NCI-H510A (cell line): Measurements from ENCODE around the gene LRRN2.
A peak's percentile ranks its signal among the peaks of the same experiment; 100 is the strongest.

ENCODE experiments used
- DNase-seq: peaks from one replicate; lab custom pipeline; 2025; lab: John Stamatoyannopoulos, UW

Gene LRRN2

DNA sequence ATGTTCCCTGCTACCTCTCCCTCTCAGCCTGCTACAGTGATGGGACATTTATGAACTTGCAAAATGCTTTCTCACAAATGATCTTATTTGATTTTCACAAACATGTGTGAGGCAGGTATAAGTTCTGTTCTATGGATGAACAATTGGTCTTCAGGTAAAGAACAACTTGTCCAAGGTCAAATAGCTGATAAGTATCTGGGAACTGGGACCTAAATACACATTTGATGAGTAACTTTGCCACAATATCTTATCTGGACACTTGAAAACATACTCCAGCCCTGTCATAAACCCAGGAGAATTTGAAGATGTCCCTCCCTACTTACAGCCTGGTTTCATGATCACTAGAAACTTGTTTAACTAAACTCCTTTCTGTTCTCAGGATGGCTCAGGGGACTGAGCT lies 23.0 kb downstream of the LRRN2 start:
- no peak for DNase-seq

- DNase-seq = no peak
Observed at GRCh38 chr1:204660509-204660908, 25.0 kb downstream of the LRRN2 start.

DNA sequence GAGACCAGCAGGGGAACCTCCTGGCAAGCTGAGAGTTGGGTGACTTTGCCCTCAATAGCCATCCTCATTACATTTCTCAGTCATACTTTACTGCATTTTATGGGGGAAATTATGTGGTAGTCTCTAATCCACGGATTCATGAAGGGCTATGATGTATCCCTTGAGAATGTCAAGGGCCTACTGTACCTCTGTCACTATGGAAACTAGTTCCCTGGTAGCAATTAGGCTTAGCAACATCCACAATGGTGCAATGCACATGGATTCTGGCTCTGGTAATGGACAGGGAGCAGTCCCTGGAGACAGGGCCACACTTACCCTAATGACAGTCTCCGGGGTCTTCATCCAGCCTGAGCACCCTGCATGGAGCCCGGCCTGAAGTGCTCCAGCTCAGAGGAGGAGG lies 26.5 kb downstream of the LRRN2 start:
- DNase-seq = no peak

- DNase-seq = no peak
Observed at GRCh38 chr1:204658295-204658694, 27.2 kb downstream of the LRRN2 start.

DNA sequence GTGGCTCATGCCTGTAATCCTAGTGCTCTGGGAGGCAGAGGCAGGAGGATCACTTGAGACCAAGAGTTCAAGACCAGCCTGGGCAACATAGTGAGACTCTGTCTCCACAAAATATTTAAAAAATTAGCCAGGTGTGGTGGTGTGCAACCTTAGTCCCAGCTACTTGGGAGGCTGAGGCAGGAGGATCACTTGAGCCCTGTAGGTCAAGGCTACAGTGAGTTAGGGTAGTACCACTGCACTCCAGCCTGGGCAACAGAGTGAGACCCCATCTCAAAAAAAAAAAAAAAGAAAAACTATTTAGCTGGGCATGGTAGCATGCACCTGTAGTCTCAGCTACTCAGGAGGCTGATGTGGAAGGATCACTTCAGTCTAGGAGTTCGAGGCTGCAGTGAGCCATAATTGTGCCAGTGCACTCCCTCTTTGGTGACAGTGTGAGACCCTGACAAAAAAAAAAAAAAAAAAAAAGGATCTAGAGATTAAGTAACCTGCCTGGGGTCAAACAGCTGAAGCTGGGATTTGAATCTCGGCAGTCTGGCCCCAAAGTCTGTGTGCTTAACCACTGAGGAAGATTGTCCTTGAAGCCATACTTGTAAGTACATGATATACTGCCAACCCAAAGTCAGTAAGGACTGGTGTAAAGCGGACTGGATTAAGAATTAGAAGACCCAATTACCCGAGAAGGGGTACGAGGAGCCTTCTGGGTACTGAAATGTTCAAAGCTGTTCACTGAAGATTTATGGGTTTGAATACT lies 31.8 kb downstream of the LRRN2 start:
- no peak for DNase-seq

DNA sequence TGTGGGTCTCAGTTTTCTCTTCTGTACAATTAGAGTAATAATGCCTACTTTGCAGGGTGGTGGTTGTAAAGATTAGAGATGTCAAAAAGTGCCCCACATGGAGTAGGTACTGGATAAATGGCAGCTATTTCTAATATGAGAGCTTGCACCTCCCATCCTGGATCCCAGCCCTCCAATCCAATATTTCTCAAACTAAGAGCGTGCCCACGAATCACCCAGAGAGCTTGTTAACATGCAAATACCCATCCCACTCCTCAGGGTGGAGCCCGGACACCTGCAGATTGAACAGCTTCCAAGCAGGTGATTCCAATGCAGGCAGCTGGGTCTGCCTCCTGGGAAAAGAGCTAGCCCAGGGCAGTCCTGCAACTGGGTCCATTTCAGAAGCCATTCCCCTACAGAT lies 33.0 kb downstream of the LRRN2 start:
- no peak for DNase-seq

DNA sequence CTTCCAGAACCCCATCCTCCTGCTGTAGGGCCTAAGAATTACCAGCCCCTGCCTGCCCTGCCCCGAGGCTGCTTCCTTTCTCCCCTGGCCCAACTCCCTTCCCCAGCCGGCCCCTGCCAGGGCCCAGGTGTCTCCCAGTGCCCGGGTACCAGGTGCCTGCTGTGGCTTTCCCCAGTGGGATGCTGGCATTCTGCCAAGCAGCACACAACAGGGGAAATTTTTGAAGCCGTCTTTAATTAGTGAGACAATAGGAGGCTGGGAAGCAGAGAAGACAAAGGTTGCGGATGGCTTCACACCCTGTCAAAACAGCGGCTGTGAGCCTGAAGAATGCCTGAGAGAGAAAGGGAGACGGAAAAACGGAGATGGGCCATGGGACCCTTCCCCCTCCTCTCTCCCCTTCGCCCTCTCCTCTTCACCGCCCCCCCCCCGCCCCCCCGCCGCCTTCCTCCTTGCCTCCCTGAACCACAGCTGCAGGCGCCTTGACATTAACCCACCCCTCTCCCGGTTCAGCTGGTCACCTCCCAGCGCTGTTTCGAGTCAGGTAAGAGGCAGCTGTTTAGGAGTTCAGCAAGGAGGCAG lies 33.6 kb downstream of the LRRN2 start:
- peak; percentile 70 for DNase-seq

GRCh38 chr1:204650911-204651570 lies 34.5 kb downstream of the LRRN2 start:
- DNase-seq = no peak

GRCh38 chr1:204649721-204650521 lies 35.6 kb downstream of the LRRN2 start:
- DNase-seq = peak; percentile 47

DNA sequence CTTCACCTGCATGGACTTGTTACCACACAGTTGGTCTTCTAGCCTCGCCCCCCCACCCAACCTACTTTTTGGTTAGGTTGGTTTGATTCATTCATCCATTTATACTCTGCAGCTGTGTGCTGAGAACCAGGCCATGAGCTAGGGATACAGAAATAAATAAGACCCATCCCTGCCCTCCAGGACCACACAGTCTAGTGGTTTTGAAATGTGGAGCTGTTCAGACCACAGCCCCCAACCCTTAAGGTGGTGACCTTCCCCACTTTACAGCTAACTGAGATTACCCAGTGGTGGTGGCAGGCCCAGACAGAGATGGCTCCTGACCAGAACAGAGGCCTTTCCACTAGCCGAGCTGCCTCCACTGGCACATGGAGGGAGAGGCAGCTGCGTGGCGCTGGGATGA lies 37.0 kb downstream of the LRRN2 start:
- DNase-seq = no peak

DNA sequence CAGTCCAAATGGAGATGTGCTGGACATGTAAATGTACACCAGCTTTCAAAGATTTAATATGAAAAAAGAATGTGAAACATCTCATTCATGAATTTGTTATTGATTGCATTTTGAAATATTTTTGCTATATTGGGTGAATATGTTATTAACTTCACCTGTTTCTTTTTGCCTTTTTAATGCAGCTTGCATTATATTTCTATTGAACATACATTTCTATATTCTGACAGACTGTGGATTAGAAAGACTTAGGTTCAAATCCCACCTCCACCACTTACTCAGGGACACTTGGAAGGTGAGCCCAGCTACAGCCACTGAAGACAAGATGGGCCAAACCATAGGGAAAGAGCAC lies 37.8 kb downstream of the LRRN2 start:
- DNase-seq = no peak

DNA sequence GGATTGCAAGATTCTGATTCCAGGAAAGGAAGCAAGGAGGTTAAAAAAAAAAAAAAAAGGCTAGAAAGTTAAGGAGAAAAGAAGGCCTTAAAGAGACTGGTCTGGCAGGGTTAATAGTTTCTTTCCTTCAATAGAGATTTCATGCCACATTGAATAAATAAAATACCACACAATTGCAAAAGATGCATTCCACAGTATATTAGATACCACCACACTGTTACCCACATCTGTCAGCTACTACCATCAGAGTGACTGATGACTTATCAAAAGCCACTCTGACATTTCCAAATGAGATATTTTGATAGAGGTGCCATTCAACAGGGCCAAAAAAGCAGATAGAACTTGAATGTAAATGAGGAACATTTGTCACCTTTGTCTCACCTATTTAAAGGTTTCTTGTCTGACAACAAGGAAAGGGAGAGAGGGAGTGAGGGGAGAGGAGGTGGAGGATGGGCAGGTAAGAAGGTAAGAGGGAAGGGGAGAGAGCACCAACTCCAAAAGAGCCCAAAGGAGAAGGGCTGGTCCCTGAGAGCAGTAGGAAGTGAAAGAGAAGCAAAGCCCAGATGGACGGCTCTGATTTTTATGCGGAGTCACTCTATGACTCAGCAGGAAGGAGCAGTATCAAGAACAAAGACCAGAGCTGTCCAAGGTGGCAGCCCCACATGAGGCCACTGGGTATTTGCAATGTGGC lies 38.3 kb downstream of the LRRN2 start:
- DNase-seq = peak; percentile 25

DNA sequence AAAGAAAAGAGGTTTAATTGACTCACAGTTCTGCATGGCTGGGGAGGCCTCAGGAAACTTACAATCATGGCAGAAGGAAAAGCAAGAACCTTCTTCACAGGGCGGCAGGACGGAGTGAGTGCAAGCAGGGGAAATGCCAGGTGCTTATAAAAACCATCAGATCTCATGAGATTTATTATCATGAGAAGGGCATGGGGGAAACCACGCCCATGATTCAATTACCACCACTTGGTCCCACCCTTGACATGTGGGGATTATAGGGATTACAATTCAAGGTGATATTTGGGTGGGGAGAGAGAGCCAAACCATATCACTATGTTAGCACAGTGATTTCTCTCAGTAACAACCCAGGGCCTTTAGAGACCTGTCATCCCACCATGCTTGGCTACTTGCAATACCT lies 39.9 kb downstream of the LRRN2 start:
- DNase-seq = no peak

DNA sequence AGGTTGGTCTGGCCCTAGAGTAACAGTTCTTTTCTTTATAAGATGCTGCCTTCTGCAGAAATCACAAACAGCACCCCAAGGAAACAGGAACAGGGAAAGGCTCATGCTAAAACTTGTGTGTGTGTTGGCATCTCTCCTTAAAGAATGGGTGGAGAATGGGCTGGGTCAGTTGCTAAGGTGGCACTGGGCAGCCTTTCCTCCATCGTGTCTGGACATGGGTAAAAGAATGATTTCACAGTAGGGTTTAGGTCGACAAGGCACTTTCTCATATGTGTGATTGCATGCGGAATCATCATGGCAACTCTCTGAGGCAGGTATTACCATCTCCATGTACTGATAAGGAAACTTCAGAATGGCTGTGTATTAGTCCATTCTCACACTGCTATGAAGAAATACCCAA lies 40.3 kb downstream of the LRRN2 start:
- DNase-seq = no peak

GRCh38 chr1:204643503-204643902 lies 42.0 kb downstream of the LRRN2 start:
- no peak for DNase-seq

DNA sequence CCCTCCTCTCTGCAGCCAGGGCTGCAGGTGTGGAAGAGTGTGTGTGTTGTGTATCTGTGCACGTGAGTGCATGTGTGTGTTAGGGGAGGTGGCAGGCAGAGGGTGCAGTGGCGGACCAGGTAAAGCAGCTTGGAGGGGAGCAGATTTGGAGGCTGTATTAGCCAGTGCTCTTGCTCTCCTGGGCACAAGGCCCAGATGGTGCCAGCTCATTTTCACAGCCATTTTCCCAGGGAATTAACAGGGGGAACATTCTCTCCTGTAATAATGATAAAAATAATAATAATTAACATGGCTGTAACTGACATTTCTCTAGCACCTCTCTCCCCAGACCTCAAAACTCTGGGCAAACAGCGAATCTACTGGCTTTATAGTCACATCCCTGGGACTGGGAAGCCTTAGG lies 43.6 kb downstream of the LRRN2 start:
- DNase-seq = no peak

DNA sequence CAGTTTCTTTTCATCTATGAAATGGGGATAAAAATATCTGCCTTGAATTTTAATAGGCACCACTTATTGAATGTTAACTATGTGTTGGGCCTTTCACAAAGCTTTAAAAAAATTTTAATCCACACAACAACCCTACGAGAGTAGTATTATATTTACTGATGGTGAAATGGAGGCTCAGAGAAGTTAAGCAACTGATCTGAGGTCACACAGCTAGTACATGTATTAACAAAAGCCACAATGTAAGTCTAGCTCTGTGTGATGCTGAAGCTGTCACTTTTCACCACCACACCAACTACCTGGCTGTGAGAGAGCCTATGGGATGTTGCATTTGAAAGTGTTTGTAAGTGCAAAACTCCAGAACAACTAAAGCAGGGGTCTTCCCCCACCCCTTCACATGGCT lies 44.1 kb downstream of the LRRN2 start:
- DNase-seq = no peak

DNA sequence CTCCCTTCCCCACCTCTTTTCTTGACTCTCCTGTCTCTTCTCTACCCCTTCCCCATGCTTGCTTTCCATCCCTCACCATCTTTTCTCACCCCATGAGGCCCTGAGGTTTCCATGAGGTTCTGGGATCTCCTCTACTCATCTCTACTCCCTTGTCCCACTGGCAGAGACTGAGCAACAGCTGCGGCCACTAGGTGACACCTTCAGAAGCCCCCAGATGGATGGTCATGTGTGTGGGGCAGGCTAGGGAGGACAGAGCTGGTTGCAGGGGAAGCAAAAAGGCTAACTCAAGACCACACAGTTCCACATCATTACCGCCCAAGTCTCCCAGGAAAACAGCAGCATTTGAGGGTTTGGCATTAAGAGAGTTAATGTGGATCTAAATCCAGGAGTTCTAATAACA lies 45.0 kb downstream of the LRRN2 start:
- no peak for DNase-seq

GRCh38 chr1:204634260-204634910 lies 51.2 kb downstream of the LRRN2 start:
- DNase-seq = no peak

- DNase-seq = no peak
Observed at GRCh38 chr1:204633665-204634064, 51.9 kb downstream of the LRRN2 start.

GRCh38 chr1:204630132-204630905 lies 55.2 kb downstream of the LRRN2 start:
- DNase-seq = no peak
